ENCODE results near the gene HHAT. TPM values are rescaled to one million over a fixed set of nuclear protein-coding genes. Genes with fewer than 3 reads are reported as not detected.
A peak's percentile ranks its signal among the peaks of the same experiment; 100 is the strongest.

The HHAT gene
- polyA plus RNA-seq, 2 of the 4 experiments (the other 2 are of a cell fraction), result 3.8 to 4.5 TPM

GRCh38 chr1:210587566-210587965, 258.9 kb downstream of the HHAT start:
- DNase-seq (ENCODE audit: low read depth in 1 of 2, low spot score in 1 of 2), result no peak
- ChIA-PET POLR2A (interaction anchor here (1.2 kb wide), 1 partner anchor 10 kb away, joined by 5 read pairs; no protein-coding TSS in a partner anchor), CTCF (interaction anchor here (0.8 to 17.1 kb wide), 9 partner anchors 9 to 548 kb away, joined by 3 to 279 read pairs (median 4); partner anchors contain the start of gene KCNH1)
- Histone ChIP-seq H3K4me3 (no peak overlapping the region), H3K27ac (peak overlapping the region; percentile 24 to 79; a peak in 4 of 6 replicates), H3K9me3 (0 out of 3 replicates have a peak, but pooled peaks cover 6% of the 10 kb centered on the region), H3K4me1 (peaks cover 14% of the 10 kb centered on the region), H3K4me2 (no peak overlapping the region)
- TF ChIP-seq, protein P1, sequence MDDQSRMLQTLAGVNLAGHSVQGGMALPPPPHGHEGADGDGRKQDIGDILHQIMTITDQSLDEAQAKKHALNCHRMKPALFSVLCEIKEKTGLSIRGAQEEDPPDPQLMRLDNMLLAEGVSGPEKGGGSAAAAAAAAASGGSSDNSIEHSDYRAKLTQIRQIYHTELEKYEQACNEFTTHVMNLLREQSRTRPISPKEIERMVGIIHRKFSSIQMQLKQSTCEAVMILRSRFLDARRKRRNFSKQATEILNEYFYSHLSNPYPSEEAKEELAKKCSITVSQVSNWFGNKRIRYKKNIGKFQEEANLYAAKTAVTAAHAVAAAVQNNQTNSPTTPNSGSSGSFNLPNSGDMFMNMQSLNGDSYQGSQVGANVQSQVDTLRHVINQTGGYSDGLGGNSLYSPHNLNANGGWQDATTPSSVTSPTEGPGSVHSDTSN (IDR thresholded peaks at IDR 0.05), result no peak
- TF ChIP-seq FOSB (CRISPR knock-in tag; IDR thresholded peaks at IDR 0.05), result no peak
- no peak for TF ChIP-seq HOXA7 (CRISPR knock-in tag; IDR thresholded peaks at IDR 0.05)
- TF ChIP-seq, protein P2, sequence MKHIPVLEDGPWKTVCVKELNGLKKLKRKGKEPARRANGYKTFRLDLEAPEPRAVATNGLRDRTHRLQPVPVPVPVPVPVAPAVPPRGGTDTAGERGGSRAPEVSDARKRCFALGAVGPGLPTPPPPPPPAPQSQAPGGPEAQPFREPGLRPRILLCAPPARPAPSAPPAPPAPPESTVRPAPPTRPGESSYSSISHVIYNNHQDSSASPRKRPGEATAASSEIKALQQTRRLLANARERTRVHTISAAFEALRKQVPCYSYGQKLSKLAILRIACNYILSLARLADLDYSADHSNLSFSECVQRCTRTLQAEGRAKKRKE (CRISPR knock-in tag; IDR thresholded peaks at IDR 0.05; ENCODE audit: low read depth), result no peak
- TF ChIP-seq ESRRA (IDR thresholded peaks at IDR 0.05; ENCODE audit: borderline replicate concordance, low read length), result no peak
- TF ChIP-seq, protein P3, sequence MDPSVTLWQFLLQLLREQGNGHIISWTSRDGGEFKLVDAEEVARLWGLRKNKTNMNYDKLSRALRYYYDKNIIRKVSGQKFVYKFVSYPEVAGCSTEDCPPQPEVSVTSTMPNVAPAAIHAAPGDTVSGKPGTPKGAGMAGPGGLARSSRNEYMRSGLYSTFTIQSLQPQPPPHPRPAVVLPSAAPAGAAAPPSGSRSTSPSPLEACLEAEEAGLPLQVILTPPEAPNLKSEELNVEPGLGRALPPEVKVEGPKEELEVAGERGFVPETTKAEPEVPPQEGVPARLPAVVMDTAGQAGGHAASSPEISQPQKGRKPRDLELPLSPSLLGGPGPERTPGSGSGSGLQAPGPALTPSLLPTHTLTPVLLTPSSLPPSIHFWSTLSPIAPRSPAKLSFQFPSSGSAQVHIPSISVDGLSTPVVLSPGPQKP (IDR thresholded peaks at IDR 0.05; ENCODE audit: low read depth, low read length), result no peak
- no peak for TF ChIP-seq ZC3H11A (IDR thresholded peaks at IDR 0.05)
- TF ChIP-seq, protein P4, sequence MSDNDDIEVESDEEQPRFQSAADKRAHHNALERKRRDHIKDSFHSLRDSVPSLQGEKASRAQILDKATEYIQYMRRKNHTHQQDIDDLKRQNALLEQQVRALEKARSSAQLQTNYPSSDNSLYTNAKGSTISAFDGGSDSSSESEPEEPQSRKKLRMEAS (IDR thresholded peaks at IDR 0.05), result no peak
- no peak for TF ChIP-seq BHLHE40 (IDR thresholded peaks at IDR 0.05; ENCODE audit: low read depth, low read length)
- no peak for TF ChIP-seq POLR2AphosphoS2 (conservative IDR thresholded peaks at IDR 0.05; ENCODE audit: low read length)
- TF ChIP-seq SREBF2 (IDR thresholded peaks at IDR 0.05), result no peak
- ATAC-seq, result no peak
- no peak for FAIRE-seq
- 94% methylated on average over 4 of the region's 4 CpGs for WGBS (ENCODE audit: missing lambda C conversion rate)

DNA sequence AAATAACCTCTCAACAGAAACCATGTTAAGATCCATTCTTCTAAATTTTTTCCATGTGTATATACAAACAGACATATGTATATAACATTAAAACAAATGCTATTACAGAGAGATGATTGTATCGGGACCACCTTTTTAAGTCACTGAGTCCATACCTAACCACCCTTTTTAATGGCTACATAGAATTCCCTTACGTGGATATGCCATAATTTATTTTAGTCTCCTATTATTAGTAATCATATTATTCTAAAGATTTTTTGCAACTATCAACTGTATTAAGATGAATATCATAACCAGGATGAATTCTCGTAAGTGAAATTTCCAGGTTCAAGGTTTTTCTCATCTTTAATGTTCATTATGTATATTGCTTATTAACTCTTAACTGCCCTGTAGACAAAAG, 259.7 kb downstream of the HHAT start:
- TF ChIP-seq RCOR1 (IDR thresholded peaks at IDR 0.05; ENCODE audit: low read depth, low read length), result no peak
- Histone ChIP-seq H3K27ac (no peak overlapping the region; a peak in 1 of 6 replicates), H3K4me3 (no peak overlapping the region), H3K4me1 (peaks cover 14% of the 10 kb centered on the region), H3K9me3 (0 out of 3 replicates have a peak, but pooled peaks cover 6% of the 10 kb centered on the region), H3K4me2 (no peak overlapping the region)
- no peak for DNase-seq (ENCODE audit: low read depth in 1 of 2, low spot score in 1 of 2)
- FAIRE-seq, result no peak
- CTCF ChIA-PET, result interaction anchor here (0.8 to 17.1 kb wide), 6 partner anchors 18 to 547 kb away, joined by 3 to 279 read pairs (median 4); partner anchors contain the start of gene KCNH1
- POLR2A ChIA-PET, result no interaction called here
- no peak for ATAC-seq
- 94% methylated on average over 3 of the region's 3 CpGs for WGBS (ENCODE audit: missing lambda C conversion rate)

- Histone ChIP-seq H3K4me1 (peaks cover 14% of the 10 kb centered on the region), H3K4me2 (no peak overlapping the region), H3K9me3 (0 out of 3 replicates have a peak, but pooled peaks cover 6% of the 10 kb centered on the region), H3K4me3 (no peak overlapping the region), H3K27ac (peak overlapping the region; percentile 6 to 32; a peak in 3 of 6 replicates)
- TF ChIP-seq ZFP36 (IDR thresholded peaks at IDR 0.05; ENCODE audit: borderline replicate concordance, partially characterized antibody), result no peak
- no peak for FAIRE-seq
- no peak for ATAC-seq
- WGBS (ENCODE audit: missing lambda C conversion rate), result 76% methylated on average over 3 of the region's 3 CpGs
- POLR2A ChIA-PET, result no interaction called here
- no peak for DNase-seq (ENCODE audit: low read depth in 1 of 2, low spot score in 1 of 2)
- CTCF ChIA-PET, result interaction anchor here (1.3 to 17.1 kb wide), 3 partner anchors 18 to 547 kb away, joined by 3 to 279 read pairs (median 94); partner anchors contain the start of gene KCNH1
These were observed 260.2 kb downstream of the HHAT start for GRCh38 chr1:210588946-210589345.

GRCh38 chr1:210591214-210591613, 262.5 kb downstream of the HHAT start:
- no peak overlapping the region for H3K4me3 ChIP-seq
- FAIRE-seq (peak; percentile 13), DNase-seq (ENCODE audit: low read depth in 1 of 2, low spot score in 1 of 2) (no peak), ATAC-seq (no peak)
- H3K27ac ChIP-seq, result no peak overlapping the region
- H3K4me1 ChIP-seq, result 0 out of 3 replicates have a peak, but pooled peaks cover 6% of the 10 kb centered on the region
- ChIA-PET CTCF (interaction anchor here (17.1 kb wide), 1 partner anchor 545 kb away, joined by 279 read pairs; the partner anchor contains the start of gene KCNH1), POLR2A (no interaction called here)
- H3K9me3 ChIP-seq, result peaks cover 8% of the 10 kb centered on the region; the same call in 2 of the 3 replicates
- H3K4me2 ChIP-seq, result no peak overlapping the region
- 94% methylated on average over 1 of the region's 1 CpG for WGBS (ENCODE audit: missing lambda C conversion rate)
- TF ChIP-seq KDM5A (IDR thresholded peaks at IDR 0.05), result no peak
- TF ChIP-seq, protein P5, sequence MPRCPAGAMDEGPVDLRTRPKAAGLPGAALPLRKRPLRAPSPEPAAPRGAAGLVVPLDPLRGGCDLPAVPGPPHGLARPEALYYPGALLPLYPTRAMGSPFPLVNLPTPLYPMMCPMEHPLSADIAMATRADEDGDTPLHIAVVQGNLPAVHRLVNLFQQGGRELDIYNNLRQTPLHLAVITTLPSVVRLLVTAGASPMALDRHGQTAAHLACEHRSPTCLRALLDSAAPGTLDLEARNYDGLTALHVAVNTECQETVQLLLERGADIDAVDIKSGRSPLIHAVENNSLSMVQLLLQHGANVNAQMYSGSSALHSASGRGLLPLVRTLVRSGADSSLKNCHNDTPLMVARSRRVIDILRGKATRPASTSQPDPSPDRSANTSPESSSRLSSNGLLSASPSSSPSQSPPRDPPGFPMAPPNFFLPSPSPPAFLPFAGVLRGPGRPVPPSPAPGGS (IDR thresholded peaks at IDR 0.05), result no peak
- TF ChIP-seq, protein P3 (IDR thresholded peaks at IDR 0.05; ENCODE audit: low read depth, low read length), result no peak
